Keratinocyte (primary cell): ENCODE data around the gene SYPL2. TPM values are rescaled to one million over a fixed set of nuclear protein-coding genes. Genes with fewer than 3 reads are reported as not detected.

ENCODE experiments used
- DNase-seq: peaks from one replicate; pipeline ENCODE4 v3.0.0-alpha.2; 2011; ENCODE audit warnings: low read depth, missing footprints, low spot score
- FAIRE-seq: peaks from 2 replicates; lab custom pipeline; 2011; peaks lifted over from hg19 to GRCh38; lab: Jason Lieb, UNC
- H2AFZ ChIP-seq: 2 replicates; pipeline ENCODE4 v1.6.0; 2012; ENCODE audit warnings: low read length, control low read depth, inconsistent platforms; ENCODE audit not compliant: control insufficient read depth
- H3K27ac ChIP-seq: 2 replicates; pipeline ENCODE4 v1.5.1; 2011; ENCODE audit warnings: low read length; ENCODE audit not compliant: control insufficient read depth, insufficient read depth
- H3K27me3 ChIP-seq: 3 replicates; pipeline ENCODE4 v1.6.0; 2011; ENCODE audit warnings: low read length; ENCODE audit not compliant: control insufficient read depth, insufficient read depth; ENCODE audit errors: extremely low read depth
- H3K36me3 ChIP-seq, 2 experiments: 2 replicates in 1 of 2; 3 replicates in 1 of 2; pipeline ENCODE4 v1.5.1; 2011; ENCODE audit warnings: low read length in 2 of 2, mild to moderate bottlenecking in 1 of 2; ENCODE audit not compliant: control insufficient read depth in 2 of 2, insufficient read depth in 2 of 2; ENCODE audit errors: extremely low read depth in 1 of 2
- H3K4me1 ChIP-seq: 3 replicates; pipeline ENCODE4 v1.5.1; 2011; ENCODE audit warnings: low read length; ENCODE audit not compliant: control insufficient read depth, insufficient read depth; ENCODE audit errors: extremely low read depth
- H3K4me2 ChIP-seq: 3 replicates; pipeline ENCODE4 v1.6.0; 2011; ENCODE audit warnings: low read depth, low read length; ENCODE audit not compliant: control insufficient read depth, insufficient read depth; ENCODE audit errors: extremely low read depth
- H3K4me3 ChIP-seq, 3 experiments: fragments of 200-600 bp in 1 of 3; sonication (generic) in 1 of 3; 2 replicates in 2 of 3; 3 replicates in 1 of 3; pipeline ENCODE4 v1.5.1; 2011 to 2016; ENCODE audit warnings: low read length in 3 of 3, mild to moderate bottlenecking in 3 of 3, control low read depth in 2 of 3, inconsistent platforms in 1 of 3, low read depth in 1 of 3, mixed read lengths in 1 of 3, mixed run types in 1 of 3, moderate library complexity in 1 of 3; ENCODE audit not compliant: control insufficient read depth in 2 of 3, insufficient read depth in 2 of 3; ENCODE audit errors: extremely low read depth in 1 of 3
- H3K79me2 ChIP-seq: 2 replicates; pipeline ENCODE4 v1.6.0; 2012; ENCODE audit warnings: low read length; ENCODE audit not compliant: control insufficient read depth, insufficient read depth
- H3K9ac ChIP-seq: 3 replicates; pipeline ENCODE4 v1.6.0; 2011; ENCODE audit warnings: low read length; ENCODE audit not compliant: control insufficient read depth, insufficient read depth; ENCODE audit errors: extremely low read depth
- H3K9me1 ChIP-seq: 3 replicates; pipeline ENCODE4 v1.6.0; 2011; ENCODE audit warnings: low read length; ENCODE audit not compliant: control insufficient read depth, insufficient read depth; ENCODE audit errors: extremely low read depth
- H3K9me3 ChIP-seq: 2 replicates; pipeline ENCODE4 v1.5.1; 2012; ENCODE audit warnings: low read depth, low read length; ENCODE audit not compliant: control insufficient read depth
- H4K20me1 ChIP-seq: 3 replicates; pipeline ENCODE4 v1.6.0; 2011; ENCODE audit warnings: low read length; ENCODE audit not compliant: control insufficient read depth, insufficient read depth; ENCODE audit errors: extremely low read depth
- EZH2 ChIP-seq: IDR thresholded peaks from one replicate; pipeline ENCODE4 v1.6.1; 2012; ENCODE audit warnings: inconsistent platforms, mild to moderate bottlenecking, low read length, moderate library complexity
- dilution Hi-C: fragments of 300-500 bp; cut with MboI; formaldehyde crosslinking; loops from one replicate; pipeline ENCODE4 v1.7.0; 2020; ENCODE audit warnings: low sequenced_read_pairs; ENCODE audit not compliant: extremely low pct_ligation_motif_present
- polyA plus RNA-seq, 5 experiments: library from polyadenylated mRNA; depleted of rRNA in 3 of 5; stranded (reverse) in 3 of 5; stranded (forward) in 1 of 5; unstranded in 1 of 5; fragments of >200 nt; gene quantifications; 1 replicate in 1 of 5; 2 replicates in 3 of 5; 3 replicates in 1 of 5; pipeline versions ENCODE4 v1.2.1 to v1.2.3, GENCODE V29; 2011 to 2012; ENCODE audit warnings: missing spikeins in 2 of 5, low read depth in 1 of 5, low replicate concordance in 1 of 5
- TF ChIP-seq, protein P1 (sequence below), 3 experiments: IDR thresholded peaks in 1 of 3; conservative IDR thresholded peaks in 1 of 3; optimal IDR thresholded peaks in 1 of 3; 2 replicates in 2 of 3; 3 replicates in 1 of 3; pipeline versions ENCODE3 to v1.5.1; 2011; ENCODE audit warnings: low read length in 3 of 3, mild to moderate bottlenecking in 3 of 3, moderate library complexity in 2 of 3, control low read depth in 1 of 3, inconsistent platforms in 1 of 3; ENCODE audit not compliant: insufficient read depth in 2 of 3; ENCODE audit errors: extremely low read depth in 1 of 3

The SYPL2 gene
- polyA plus RNA-seq, 1 donor (not counting 4 experiments of a cell fraction or from before 2014, with no cell fraction given): not detected

- no peaks in the 10 kb centered on the region for H3K9me1 ChIP-seq
- no peaks in the 10 kb centered on the region for H4K20me1 ChIP-seq
- dilution Hi-C loops: no loop called here
- H3K27ac ChIP-seq: no peak overlapping the region
- no peaks in the 10 kb centered on the region for H3K9me3 ChIP-seq
- no peaks in the 10 kb centered on the region for H3K36me3 ChIP-seq
- TF ChIP-seq, protein P1, sequence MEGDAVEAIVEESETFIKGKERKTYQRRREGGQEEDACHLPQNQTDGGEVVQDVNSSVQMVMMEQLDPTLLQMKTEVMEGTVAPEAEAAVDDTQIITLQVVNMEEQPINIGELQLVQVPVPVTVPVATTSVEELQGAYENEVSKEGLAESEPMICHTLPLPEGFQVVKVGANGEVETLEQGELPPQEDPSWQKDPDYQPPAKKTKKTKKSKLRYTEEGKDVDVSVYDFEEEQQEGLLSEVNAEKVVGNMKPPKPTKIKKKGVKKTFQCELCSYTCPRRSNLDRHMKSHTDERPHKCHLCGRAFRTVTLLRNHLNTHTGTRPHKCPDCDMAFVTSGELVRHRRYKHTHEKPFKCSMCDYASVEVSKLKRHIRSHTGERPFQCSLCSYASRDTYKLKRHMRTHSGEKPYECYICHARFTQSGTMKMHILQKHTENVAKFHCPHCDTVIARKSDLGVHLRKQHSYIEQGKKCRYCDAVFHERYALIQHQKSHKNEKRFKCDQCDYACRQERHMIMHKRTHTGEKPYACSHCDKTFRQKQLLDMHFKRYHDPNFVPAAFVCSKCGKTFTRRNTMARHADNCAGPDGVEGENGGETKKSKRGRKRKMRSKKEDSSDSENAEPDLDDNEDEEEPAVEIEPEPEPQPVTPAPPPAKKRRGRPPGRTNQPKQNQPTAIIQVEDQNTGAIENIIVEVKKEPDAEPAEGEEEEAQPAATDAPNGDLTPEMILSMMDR (optimal IDR thresholded peaks at IDR 0.05 in 1 of 3, IDR thresholded peaks at IDR 0.05 in 1 of 3, conservative IDR thresholded peaks at IDR 0.05 in 1 of 3; ENCODE audit: extremely low read depth in 1 of 3, insufficient read depth in 2 of 3, low read length in 3 of 3): no peak
- TF ChIP-seq EZH2: no peak
- peaks cover 16% of the 10 kb centered on the region for H3K27me3 ChIP-seq
- no peak overlapping the region for H3K4me3 ChIP-seq
- no peak for DNase-seq
- H3K79me2 ChIP-seq: no peaks in the 10 kb centered on the region
- FAIRE-seq: no peak
- no peak overlapping the region for H3K9ac ChIP-seq
- H3K4me1 ChIP-seq: peaks cover 7% of the 10 kb centered on the region
- no peak overlapping the region for H2AFZ ChIP-seq
- no peak overlapping the region for H3K4me2 ChIP-seq
These were observed 48.5 kb downstream of the SYPL2 start for GRCh38 chr1:109514846-109515245.

DNA sequence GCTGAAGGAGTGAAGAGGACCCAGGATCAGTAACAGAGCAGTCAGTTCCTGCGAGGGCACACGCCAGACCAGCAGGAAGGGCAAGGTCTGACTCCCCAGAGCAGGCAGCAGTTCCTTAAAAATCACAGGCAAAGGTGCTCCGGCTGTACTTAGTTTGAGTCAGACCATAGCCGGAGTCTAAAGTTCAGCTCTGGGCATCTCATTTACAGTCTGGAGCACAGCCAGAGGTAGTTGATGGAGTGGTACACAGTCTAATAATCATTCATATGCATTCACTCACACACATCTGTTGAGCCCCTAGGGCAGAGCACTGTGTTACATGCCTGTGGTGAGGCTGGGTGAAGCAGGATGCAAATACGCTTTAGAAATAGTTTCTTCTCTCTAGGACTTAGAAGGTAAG, 50.5 kb downstream of the SYPL2 start:
- TF ChIP-seq, protein P1 (optimal IDR thresholded peaks at IDR 0.05 in 1 of 3, IDR thresholded peaks at IDR 0.05 in 1 of 3, conservative IDR thresholded peaks at IDR 0.05 in 1 of 3; ENCODE audit: extremely low read depth in 1 of 3, insufficient read depth in 2 of 3, low read length in 3 of 3): no peak
- TF ChIP-seq EZH2: no peak
- Histone ChIP-seq H2AFZ (no peak overlapping the region), H3K27ac (no peak overlapping the region), H3K4me1 (peaks cover 7% of the 10 kb centered on the region), H3K27me3 (peaks cover 9% of the 10 kb centered on the region), H3K79me2 (no peaks in the 10 kb centered on the region), H3K9me1 (no peaks in the 10 kb centered on the region), H3K4me3 (no peak overlapping the region), H3K4me2 (no peak overlapping the region), H3K9me3 (no peaks in the 10 kb centered on the region), H3K9ac (no peak overlapping the region), H3K36me3 (no peaks in the 10 kb centered on the region), H4K20me1 (no peaks in the 10 kb centered on the region)
- dilution Hi-C loops: no loop called here
- FAIRE-seq (no peak), DNase-seq (no peak)
